GM21529 (cell line): ENCODE data around the gene PRKG1.
A peak's percentile ranks its signal among the peaks of the same experiment; 100 is the strongest.

Source experiments
- ATAC-seq: cut with Tn5 transposase; IDR thresholded peaks from one replicate; pipeline ENCODE4 v1.9.1; 2021; ENCODE audit not compliant: unreplicated experiment

PRKG1 gene

GRCh38 chr10:52268790-52269189 is 1194.5 kb downstream of the PRKG1 start:
- no peak for ATAC-seq

GRCh38 chr10:52269233-52269632 is 1194.9 kb downstream of the PRKG1 start:
- ATAC-seq, result no peak

- ATAC-seq, result no peak
Measured at GRCh38 chr10:52276163-52276562, 1201.9 kb downstream of the PRKG1 start.

- ATAC-seq, result no peak
Measured at GRCh38 chr10:52276986-52277385, 1202.7 kb downstream of the PRKG1 start.

GRCh38 chr10:52279546-52279945 is 1205.3 kb downstream of the PRKG1 start:
- ATAC-seq, result no peak

- ATAC-seq, result no peak
Measured at GRCh38 chr10:52280051-52280450, 1205.8 kb downstream of the PRKG1 start.

GRCh38 chr10:52283174-52283573 is 1208.9 kb downstream of the PRKG1 start:
- ATAC-seq, result no peak

- peak; percentile 67 for ATAC-seq
Measured at GRCh38 chr10:52284416-52285013, 1210.2 kb downstream of the PRKG1 start.

- ATAC-seq, result no peak
Measured at GRCh38 chr10:52287866-52288265, 1213.6 kb downstream of the PRKG1 start.

GRCh38 chr10:52297747-52298146 is 1223.5 kb downstream of the PRKG1 start:
- no peak for ATAC-seq

GRCh38 chr10:52300599-52301277 is 1226.5 kb downstream of the PRKG1 start:
- no peak for ATAC-seq

GRCh38 chr10:52308251-52309031 is 1234.2 kb downstream of the PRKG1 start:
- peak; percentile 78 for ATAC-seq

- ATAC-seq, result no peak
Measured at GRCh38 chr10:52312942-52313255, 1238.6 kb downstream of the PRKG1 start.

- no peak for ATAC-seq
Measured at GRCh38 chr10:52313256-52313932, 1239.1 kb downstream of the PRKG1 start.

GRCh38 chr10:52313933-52314821 is 1239.9 kb downstream of the PRKG1 start, which contains the start of gene DKK1:
Gene DKK1, plus strand, starts transcription at chr10:52314281. Its CDS starts 154 bp downstream, at chr10:52314435.
- no peak for ATAC-seq

GRCh38 chr10:52314822-52315552 is 1240.7 kb downstream of the PRKG1 start:
- ATAC-seq, result no peak

- ATAC-seq, result no peak
Measured at GRCh38 chr10:52316001-52316400, 1241.7 kb downstream of the PRKG1 start.

GRCh38 chr10:52316500-52316899 is 1242.2 kb downstream of the PRKG1 start:
- ATAC-seq, result no peak

GRCh38 chr10:52318136-52318701 is 1243.9 kb downstream of the PRKG1 start:
- no peak for ATAC-seq
